ENCODE results near the gene SESN1.

- TF ChIP-seq CTCF (IDR thresholded peaks at IDR 0.05) (no peak), EZH2phosphoT487 (IDR thresholded peaks at IDR 0.05) (no peak), EZH2 (IDR thresholded peaks at IDR 0.05) (no peak)
Measured at GRCh38 chr6:109009962-109010704, 84.5 kb downstream of the SESN1 start.

All from neural progenitor cell (in vitro differentiated cells).